Ovary (tissue), 9 donors: Measurements from ENCODE around the gene IL9R. TPM values are rescaled to one million over a fixed set of nuclear protein-coding genes. Genes with fewer than 3 reads are reported as not detected.
"Not testable (repeated sequence)": the region's sequence is repeated elsewhere in the genome, so short reads cannot be mapped to it uniquely, and the experiment has no call there.

Experiments
- DNase-seq, 5 donors: peaks; one replicate each; pipeline ENCODE4 v3.0.0-alpha.2; 2019 to 2020
- H3K27ac ChIP-seq, 2 donors: fragments of 200-600 bp; one replicate each; pipeline versions ENCODE4 v1.5.1 to v1.8.0; 2019 to 2022
- H3K27me3 ChIP-seq: fragments of 200-600 bp; one replicate; pipeline ENCODE4 v1.8.0; 2022
- H3K36me3 ChIP-seq: fragments of 200-600 bp; sonication (generic); one replicate; pipeline ENCODE4 v1.5.1; 2019
- H3K4me1 ChIP-seq: one replicate; pipeline ENCODE4 v1.8.1; 2013; ENCODE audit warnings: mild to moderate bottlenecking, moderate library complexity; ENCODE audit not compliant: insufficient read depth
- H3K4me3 ChIP-seq: fragments of 200-600 bp; sonication (generic); one replicate; pipeline ENCODE4 v1.5.1; 2017
- H3K9me3 ChIP-seq, 2 donors: fragments of 200-600 bp in 1 of 2; sonication (generic) in 1 of 2; one replicate each; pipeline versions ENCODE4 v1.5.1 to v1.8.1; 2013 to 2019; ENCODE audit warnings: mild to moderate bottlenecking in 1 of 2, moderate library complexity in 1 of 2
- CTCF ChIP-seq, 3 donors: fragments of 450-650 bp in 2 of 3; fragments of 200-600 bp in 1 of 3; IDR thresholded peaks; one replicate each; pipeline versions ENCODE4 v1.5.1 to v1.8.0; 2016 to 2022; ENCODE audit warnings: antibody characterized with exemption in 3 of 3, mild to moderate bottlenecking in 1 of 3
- EP300 ChIP-seq: sonication (generic); formaldehyde crosslinking; IDR thresholded peaks from one replicate; pipeline ENCODE4 v1.6.1; 2017; ENCODE audit warnings: antibody characterized with exemption
- POLR2A ChIP-seq: fragments of 450-650 bp; IDR thresholded peaks from one replicate; pipeline ENCODE4 v1.6.1; 2017; ENCODE audit warnings: antibody characterized with exemption, mild to moderate bottlenecking, moderate library complexity
- WGBS, 3 donors: extraction: QIAGEN DNeasy Blood & Tissue Kit in 1 of 3; methylation state at CpG; one replicate each; pipeline versions ENCODE4 v1.1.5 to v1.1.7; 2013 to 2017; 5-methylcytosine and 5-hydroxymethylcytosine counted together
- intact Hi-C, 4 donors: fragments of 100-400 bp; cut with DNase I; formaldehyde crosslinking; loops; one replicate each; pipeline versions ENCODE4 v1.11.0 to v1.15.1; 2022 to 2023
- polyA plus RNA-seq, 2 donors: library from polyadenylated mRNA; stranded (reverse); fragments of 200-250 nt in 1 of 2; fragments of 350-450 nt in 1 of 2; fragmentation: Illumina TruSeq in 1 of 2; extraction: RNeasy Lipid Tissue Mini Kit (QIAGEN cat#74804) in 1 of 2; gene quantifications; one replicate each; pipeline ENCODE4 v1.2.3, GENCODE V29; 2013 to 2014
- total RNA-seq, 7 donors: library from RNA; depleted of rRNA in 2 of 7; stranded (reverse); fragments of >200 nt in 2 of 7; fragmentation: NEBNext Ultra II Directional in 3 of 7; extraction: Animal tissue kit (Norgen Biotek cat#: 25700) in 3 of 7; gene quantifications; one replicate each; pipeline versions ENCODE4 v1.1.0 to v1.2.4, GENCODE V29; 2016 to 2023
- donor health status: DM: no; HTN: no; CAD: no; lungs with moderate emphysema.
- donor health status: DM: no; HTN: no; CAD: no.
- donor health status: Bipolar disorder and iron deficiency.
- donor health status: DM: yes; HTN: yes; CAD: no.
- donor health status: DM: no; HTN: no; CAD: no.
- donor health status: DM: yes; HTN: yes; CAD: no.

Gene IL9R
- total and polyA plus RNA-seq, 9 donors: 0.05 to 0.20 (median 0.12) TPM; not detected in 5

GRCh38 chrX:155998761-155999510, 1.4 kb downstream of the IL9R start:
- intact Hi-C loops: no loop called here
- WGBS, 3 donors: 72 to 75% (median 74%) methylated on average over 9 of the region's 9 CpGs
- no peak overlapping the region for H3K4me3 ChIP-seq
- no peak for DNase-seq
- H3K27me3 ChIP-seq: no peaks in the 10 kb centered on the region
- no peak overlapping the region for H3K27ac ChIP-seq
- TF ChIP-seq EP300: no peak
- no peak for TF ChIP-seq POLR2A
- H3K4me1 ChIP-seq: no peaks in the 10 kb centered on the region
- H3K9me3 ChIP-seq: no peaks in the 10 kb centered on the region
- no peaks in the 10 kb centered on the region for H3K36me3 ChIP-seq

- H3K27me3 ChIP-seq, H3K9me3 ChIP-seq, DNase-seq, H3K36me3 ChIP-seq, H3K4me3 ChIP-seq, intact Hi-C loops, H3K4me1 ChIP-seq, H3K27ac ChIP-seq: not testable (repeated sequence)
- WGBS, 3 donors: 64 to 90% (median 82%) methylated on average over 9 of the region's 9 CpGs
These were observed 2.3 kb downstream of the IL9R start for GRCh38 chrX:155999751-156000150.

- intact Hi-C loops: no loop called here
- Histone ChIP-seq H3K9me3 (no peaks in the 10 kb centered on the region), H3K36me3 (no peaks in the 10 kb centered on the region), H3K4me3 (no peak overlapping the region), H3K27me3 (no peaks in the 10 kb centered on the region), H3K27ac (no peak overlapping the region), H3K4me1 (no peaks in the 10 kb centered on the region)
- no peak for DNase-seq
- 79 to 87% (median 80%) methylated on average over 5 of the region's 5 CpGs for WGBS, 3 donors
- TF ChIP-seq POLR2A: no peak
- TF ChIP-seq CTCF (IDR thresholded peaks at IDR 0.05): no peak
- TF ChIP-seq EP300: no peak
These were observed 2.9 kb downstream of the IL9R start for GRCh38 chrX:156000361-156000926.

- no peak for TF ChIP-seq CTCF (IDR thresholded peaks at IDR 0.05)
- TF ChIP-seq EP300: no peak
- TF ChIP-seq POLR2A: no peak
- H3K27me3 ChIP-seq: no peaks in the 10 kb centered on the region
- H3K4me3 ChIP-seq: no peak overlapping the region
- H3K36me3 ChIP-seq: no peaks in the 10 kb centered on the region
- no peak for DNase-seq
- intact Hi-C loops: no loop called here
- no peak overlapping the region for H3K27ac ChIP-seq
- no peaks in the 10 kb centered on the region for H3K9me3 ChIP-seq
- no peaks in the 10 kb centered on the region for H3K4me1 ChIP-seq
- WGBS, 3 donors: 72 to 83% (median 83%) methylated on average over 12 of the region's 12 CpGs
These were observed 3.6 kb downstream of the IL9R start for GRCh38 chrX:156001001-156001666.

GRCh38 chrX:156001667-156002021, 4.1 kb downstream of the IL9R start:
- WGBS, 3 donors: 79 to 89% (median 79%) methylated on average over 6 of the region's 6 CpGs
- Histone ChIP-seq H3K36me3 (no peaks in the 10 kb centered on the region), H3K4me3 (no peak overlapping the region), H3K27me3 (no peaks in the 10 kb centered on the region), H3K4me1 (no peaks in the 10 kb centered on the region), H3K27ac (no peak overlapping the region), H3K9me3 (no peaks in the 10 kb centered on the region)
- TF ChIP-seq CTCF (IDR thresholded peaks at IDR 0.05) (no peak), POLR2A (no peak), EP300 (no peak)
- intact Hi-C loops: no loop called here
- DNase-seq: no peak
